Embryonic facial prominence (tissue), 1 donor: ENCODE measurements around the gene UMODL1.
A peak's percentile ranks its signal among the peaks of the same experiment; 100 is the strongest.

Source experiments
- DNase-seq: peaks from one replicate; pipeline ENCODE4 v3.0.0-alpha.2; 2016; ENCODE audit errors: extremely low spot score

The UMODL1 gene

GRCh38 chr21:42039911-42040351 lies 31.2 kb upstream of the UMODL1 start:
- no peak for DNase-seq

GRCh38 chr21:42040411-42041180 lies 30.5 kb upstream of the UMODL1 start:
- no peak for DNase-seq

GRCh38 chr21:42041246-42041645 lies 29.9 kb upstream of the UMODL1 start:
- DNase-seq: no peak

- DNase-seq: no peak
These were observed 29.4 kb upstream of the UMODL1 start for GRCh38 chr21:42041711-42042110.

- DNase-seq: no peak
These were observed 28.5 kb upstream of the UMODL1 start for GRCh38 chr21:42042651-42043050.

GRCh38 chr21:42043201-42043895 lies 27.8 kb upstream of the UMODL1 start:
- DNase-seq: no peak

GRCh38 chr21:42043961-42044360 lies 27.2 kb upstream of the UMODL1 start:
- DNase-seq: no peak

- no peak for DNase-seq
These were observed 26.1 kb upstream of the UMODL1 start for GRCh38 chr21:42044871-42045495.

GRCh38 chr21:42047821-42048613 lies 23.1 kb upstream of the UMODL1 start:
- no peak for DNase-seq

GRCh38 chr21:42048870-42049577 lies 22.1 kb upstream of the UMODL1 start:
- no peak for DNase-seq

- DNase-seq: no peak
These were observed 21.3 kb upstream of the UMODL1 start for GRCh38 chr21:42049578-42050430.

- no peak for DNase-seq
These were observed 19.3 kb upstream of the UMODL1 start for GRCh38 chr21:42051788-42052187.

GRCh38 chr21:42055425-42055824 lies 15.7 kb upstream of the UMODL1 start:
- no peak for DNase-seq

GRCh38 chr21:42056468-42056867 lies 14.6 kb upstream of the UMODL1 start:
- no peak for DNase-seq

- peak; percentile 26 for DNase-seq
These were observed 14.0 kb upstream of the UMODL1 start for GRCh38 chr21:42056996-42057689.

- DNase-seq: no peak
These were observed 13.2 kb upstream of the UMODL1 start for GRCh38 chr21:42057851-42058437.

- DNase-seq: no peak
These were observed 12.4 kb upstream of the UMODL1 start for GRCh38 chr21:42058631-42059111.

GRCh38 chr21:42059141-42059540 lies 12.0 kb upstream of the UMODL1 start:
- DNase-seq: no peak

GRCh38 chr21:42059721-42060120 lies 11.4 kb upstream of the UMODL1 start:
- DNase-seq: no peak
